Measurements from ENCODE around the gene ETS1.

DNA sequence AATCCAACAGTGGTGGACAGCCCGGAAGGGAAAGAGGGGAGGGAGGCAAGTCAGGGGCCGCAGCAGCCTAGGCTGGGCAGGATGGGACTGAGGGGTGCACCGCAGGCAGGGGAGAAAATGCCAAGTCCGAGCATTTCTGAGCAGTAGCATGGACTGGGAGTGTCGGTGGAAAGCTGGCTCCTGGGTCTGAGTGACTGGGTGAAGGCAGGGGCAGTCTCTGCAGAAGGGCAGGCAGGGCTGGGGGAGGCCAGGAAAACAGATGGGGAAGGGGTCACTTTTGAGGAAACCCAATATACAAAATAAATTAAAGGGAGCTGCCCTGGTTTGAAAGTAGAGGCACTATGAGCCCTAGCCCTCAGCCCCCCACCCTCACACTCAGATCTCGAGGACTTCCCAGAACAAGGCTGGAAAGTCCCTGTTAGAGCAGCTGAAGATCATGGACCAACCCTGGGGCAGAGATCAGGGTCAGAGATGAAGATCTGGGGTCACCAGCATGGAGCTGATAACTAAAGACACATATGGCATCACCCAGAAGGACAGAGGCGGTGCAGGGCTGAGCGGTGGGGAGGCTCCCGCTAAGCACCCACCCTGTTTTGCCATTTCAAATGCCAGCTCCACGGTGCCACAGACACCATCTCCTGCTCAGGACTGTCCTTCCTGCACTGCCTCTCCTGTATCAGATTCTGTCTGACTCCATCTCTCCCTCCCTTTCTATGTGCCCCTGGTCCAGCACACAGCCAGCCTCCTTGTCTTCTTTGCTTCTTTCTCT, 32.4 kb upstream of the ETS1 start:
- TF ChIP-seq, protein P1, sequence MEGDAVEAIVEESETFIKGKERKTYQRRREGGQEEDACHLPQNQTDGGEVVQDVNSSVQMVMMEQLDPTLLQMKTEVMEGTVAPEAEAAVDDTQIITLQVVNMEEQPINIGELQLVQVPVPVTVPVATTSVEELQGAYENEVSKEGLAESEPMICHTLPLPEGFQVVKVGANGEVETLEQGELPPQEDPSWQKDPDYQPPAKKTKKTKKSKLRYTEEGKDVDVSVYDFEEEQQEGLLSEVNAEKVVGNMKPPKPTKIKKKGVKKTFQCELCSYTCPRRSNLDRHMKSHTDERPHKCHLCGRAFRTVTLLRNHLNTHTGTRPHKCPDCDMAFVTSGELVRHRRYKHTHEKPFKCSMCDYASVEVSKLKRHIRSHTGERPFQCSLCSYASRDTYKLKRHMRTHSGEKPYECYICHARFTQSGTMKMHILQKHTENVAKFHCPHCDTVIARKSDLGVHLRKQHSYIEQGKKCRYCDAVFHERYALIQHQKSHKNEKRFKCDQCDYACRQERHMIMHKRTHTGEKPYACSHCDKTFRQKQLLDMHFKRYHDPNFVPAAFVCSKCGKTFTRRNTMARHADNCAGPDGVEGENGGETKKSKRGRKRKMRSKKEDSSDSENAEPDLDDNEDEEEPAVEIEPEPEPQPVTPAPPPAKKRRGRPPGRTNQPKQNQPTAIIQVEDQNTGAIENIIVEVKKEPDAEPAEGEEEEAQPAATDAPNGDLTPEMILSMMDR (IDR thresholded peaks at IDR 0.05; ENCODE audit: low read length): no peak
- no peak for TF ChIP-seq EZH2phosphoT487 (IDR thresholded peaks at IDR 0.05; ENCODE audit: low read length)

Data from MM.1S (cell line).